ENCODE measurements around the gene KCNIP4.

KCNIP4 gene

GRCh38 chr4:21678711-21679110 lies 269.9 kb downstream of the KCNIP4 start:
- DNase-seq = no peak
- Mint-ChIP-seq H3K9me3 (no peaks in the 10 kb centered on the region), H3K27me3 (ENCODE audit: low read depth, poor library complexity) (no peaks in the 10 kb centered on the region), H3K4me3 (no peak overlapping the region), H3K36me3 (ENCODE audit: low read depth) (no peaks in the 10 kb centered on the region), H3K4me1 (no peaks in the 10 kb centered on the region), H3K27ac (no peak overlapping the region)
- TF ChIP-seq CTCF (IDR thresholded peaks at IDR 0.05) = no peak

GRCh38 chr4:21677173-21677572 lies 271.4 kb downstream of the KCNIP4 start:
- TF ChIP-seq CTCF (IDR thresholded peaks at IDR 0.05) = no peak
- Mint-ChIP-seq H3K4me1 (no peaks in the 10 kb centered on the region), H3K9me3 (no peaks in the 10 kb centered on the region), H3K36me3 (ENCODE audit: low read depth) (no peaks in the 10 kb centered on the region), H3K27ac (no peak overlapping the region), H3K4me3 (no peak overlapping the region), H3K27me3 (ENCODE audit: low read depth, poor library complexity) (no peaks in the 10 kb centered on the region)
- DNase-seq = no peak

- no peaks in the 10 kb centered on the region for H3K27me3 Mint-ChIP-seq (ENCODE audit: low read depth, poor library complexity)
- TF ChIP-seq CTCF (IDR thresholded peaks at IDR 0.05) = no peak
- no peak for DNase-seq
- H3K4me1 Mint-ChIP-seq = no peaks in the 10 kb centered on the region
- no peaks in the 10 kb centered on the region for H3K36me3 Mint-ChIP-seq (ENCODE audit: low read depth)
- H3K4me3 Mint-ChIP-seq = no peak overlapping the region
- no peak overlapping the region for H3K27ac Mint-ChIP-seq
- no peaks in the 10 kb centered on the region for H3K9me3 Mint-ChIP-seq
These were observed 284.2 kb downstream of the KCNIP4 start for GRCh38 chr4:21664355-21664754.

GRCh38 chr4:21656832-21657231 lies 291.7 kb downstream of the KCNIP4 start:
- no peaks in the 10 kb centered on the region for H3K36me3 Mint-ChIP-seq (ENCODE audit: low read depth)
- DNase-seq = no peak
- no peaks in the 10 kb centered on the region for H3K27me3 Mint-ChIP-seq (ENCODE audit: low read depth, poor library complexity)
- TF ChIP-seq CTCF (IDR thresholded peaks at IDR 0.05) = no peak
- peaks cover 8% of the 10 kb centered on the region for H3K4me1 Mint-ChIP-seq
- no peak overlapping the region for H3K4me3 Mint-ChIP-seq
- H3K27ac Mint-ChIP-seq = no peak overlapping the region
- H3K9me3 Mint-ChIP-seq = no peaks in the 10 kb centered on the region

- H3K27ac Mint-ChIP-seq = no peak overlapping the region
- no peak for TF ChIP-seq CTCF (IDR thresholded peaks at IDR 0.05)
These were observed 293.5 kb downstream of the KCNIP4 start for GRCh38 chr4:21655031-21655430.

GRCh38 chr4:21652508-21653231 lies 295.9 kb downstream of the KCNIP4 start:
- Mint-ChIP-seq H3K4me3 (no peak overlapping the region), H3K36me3 (ENCODE audit: low read depth) (no peaks in the 10 kb centered on the region), H3K4me1 (peaks cover 15% of the 10 kb centered on the region), H3K27ac (no peak overlapping the region), H3K27me3 (ENCODE audit: low read depth, poor library complexity) (no peaks in the 10 kb centered on the region), H3K9me3 (no peaks in the 10 kb centered on the region)
- DNase-seq = no peak
- TF ChIP-seq CTCF (IDR thresholded peaks at IDR 0.05) = no peak

More at GRCh38 chr4:21655031-21655430, 293.5 kb downstream of the KCNIP4 start:
- Mint-ChIP-seq H3K4me1 (peaks cover 8% of the 10 kb centered on the region), H3K36me3 (ENCODE audit: low read depth) (no peaks in the 10 kb centered on the region), H3K9me3 (no peaks in the 10 kb centered on the region), H3K27me3 (ENCODE audit: low read depth, poor library complexity) (no peaks in the 10 kb centered on the region), H3K4me3 (no peak overlapping the region)
- no peak for DNase-seq

Data from nephron progenitor cell (in vitro differentiated cells).